ENCODE measurements around the gene MR1.
"Not testable (repeated sequence)": the region's sequence is repeated elsewhere in the genome, so short reads cannot be mapped to it uniquely, and the experiment has no call there.

GRCh38 chr1:181060947-181061346 is 27.2 kb downstream of the MR1 start:
- not testable (repeated sequence) for TF ChIP-seq CTCF (optimal IDR thresholded peaks at IDR 0.05 in 1 of 3, IDR thresholded peaks at IDR 0.05 in 1 of 3, conservative IDR thresholded peaks at IDR 0.05 in 1 of 3; ENCODE audit: extremely low read depth in 1 of 3, insufficient read depth in 2 of 3, low read length in 3 of 3); EZH2 (IDR thresholded peaks at IDR 0.05; ENCODE audit: low read length)
